NCI-H226 (cell line): ENCODE results near the gene PKN1.

ENCODE experiments used
- DNase-seq: peaks from one replicate; pipeline ENCODE4 v3.0.0-alpha.2; 2015

The PKN1 gene

GRCh38 chr19:14407605-14408484 lies 25.3 kb upstream of the PKN1 start:
- no peak for DNase-seq

GRCh38 chr19:14408491-14409145 lies 24.5 kb upstream of the PKN1 start:
- DNase-seq: no peak

GRCh38 chr19:14409146-14410023 lies 23.7 kb upstream of the PKN1 start:
- DNase-seq: no peak

GRCh38 chr19:14410091-14411051 lies 22.7 kb upstream of the PKN1 start:
- DNase-seq: no peak

- no peak for DNase-seq
Measured at GRCh38 chr19:14411161-14411937, 21.8 kb upstream of the PKN1 start.

DNA sequence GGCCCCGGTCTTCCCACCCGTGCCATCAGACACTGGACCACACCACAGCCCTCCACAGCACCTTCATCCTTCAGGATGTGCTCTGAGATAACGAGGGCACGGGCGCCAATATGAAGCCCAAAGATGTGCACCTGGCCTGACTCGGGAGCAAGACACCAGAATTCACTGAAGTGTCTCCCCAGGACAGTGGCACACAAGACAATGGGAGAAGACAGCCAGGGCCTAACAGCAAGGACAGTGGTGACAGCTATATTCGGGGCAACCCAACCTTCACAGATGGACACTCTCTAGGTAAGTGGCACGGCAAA lies 21.2 kb upstream of the PKN1 start:
- DNase-seq: no peak

GRCh38 chr19:14412324-14412995 lies 20.6 kb upstream of the PKN1 start:
- DNase-seq: no peak

GRCh38 chr19:14412996-14413692 lies 20.0 kb upstream of the PKN1 start:
- no peak for DNase-seq

DNA sequence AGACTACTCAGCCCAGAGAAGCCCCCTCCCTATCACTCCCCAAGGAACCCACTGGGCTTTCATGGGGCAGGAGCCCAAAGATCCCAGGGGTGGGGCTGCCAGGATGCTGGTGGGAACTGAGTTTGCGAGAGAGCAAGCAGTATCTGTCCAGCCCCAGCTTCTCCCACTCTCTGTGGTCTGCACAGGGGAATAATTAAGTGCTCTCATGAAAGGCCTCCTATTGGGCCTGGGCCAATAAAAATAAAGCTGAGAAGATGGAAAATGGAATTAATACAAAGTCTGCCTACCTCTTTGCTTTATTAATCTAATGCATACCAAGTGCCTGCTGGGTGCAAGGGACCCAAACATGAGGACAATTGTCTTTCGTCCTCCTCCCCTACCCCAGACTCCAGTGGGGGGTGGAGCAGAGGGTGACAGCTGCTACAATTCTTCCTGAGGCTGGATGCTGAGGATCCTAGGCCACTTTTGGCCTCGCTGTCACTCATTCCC lies 19.4 kb upstream of the PKN1 start:
- DNase-seq: no peak

DNA sequence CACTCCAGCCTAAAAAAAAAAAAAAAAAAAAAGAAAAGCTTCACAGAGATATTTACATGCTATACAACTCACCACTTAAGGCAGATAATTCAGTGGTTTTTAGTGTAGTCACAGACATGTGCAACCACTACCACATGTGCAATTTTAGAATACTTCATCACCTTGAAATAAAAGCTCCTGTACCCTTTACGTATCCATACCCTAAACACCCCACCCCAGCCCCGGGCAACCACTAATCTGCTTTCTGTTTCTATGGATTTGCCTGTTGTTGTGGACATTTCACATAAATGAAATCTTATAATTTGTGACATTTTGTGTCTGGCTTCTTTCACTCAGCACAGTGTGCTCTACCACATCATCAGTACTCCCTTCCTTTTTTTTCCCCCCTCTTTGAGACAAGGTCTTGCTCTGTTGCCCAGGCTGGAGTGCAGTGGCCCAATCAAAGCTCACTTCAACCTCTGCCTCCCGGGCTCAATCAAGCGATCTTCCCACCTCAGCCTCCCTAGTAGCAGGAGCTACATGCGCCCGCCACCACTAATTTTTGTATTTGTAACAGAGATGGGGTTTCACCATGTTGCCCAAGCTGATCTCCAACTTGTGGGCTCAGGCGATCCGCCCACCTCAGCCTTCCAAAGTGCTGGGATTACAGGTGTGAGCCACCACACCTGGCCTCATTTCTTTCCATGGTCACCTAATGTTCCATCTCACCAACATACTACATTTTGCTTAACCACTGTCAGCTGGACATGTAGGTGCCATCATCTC lies 18.0 kb upstream of the PKN1 start:
- no peak for DNase-seq

- DNase-seq: no peak
Measured at GRCh38 chr19:14416817-14417231, 16.3 kb upstream of the PKN1 start.

DNA sequence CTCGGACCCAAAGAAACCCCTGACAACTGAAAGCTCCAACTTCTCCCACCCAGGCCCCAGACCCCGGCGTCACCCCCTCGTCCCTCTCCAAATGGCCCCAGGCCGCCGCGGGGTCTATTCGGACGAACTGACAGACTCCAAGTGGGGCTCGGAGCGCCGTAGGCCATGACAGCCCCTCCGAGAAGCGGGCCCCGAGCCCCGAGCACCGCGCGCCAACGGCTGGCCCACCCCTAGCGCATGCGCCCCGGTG lies 14.3 kb upstream of the PKN1 start:
- DNase-seq: no peak

DNA sequence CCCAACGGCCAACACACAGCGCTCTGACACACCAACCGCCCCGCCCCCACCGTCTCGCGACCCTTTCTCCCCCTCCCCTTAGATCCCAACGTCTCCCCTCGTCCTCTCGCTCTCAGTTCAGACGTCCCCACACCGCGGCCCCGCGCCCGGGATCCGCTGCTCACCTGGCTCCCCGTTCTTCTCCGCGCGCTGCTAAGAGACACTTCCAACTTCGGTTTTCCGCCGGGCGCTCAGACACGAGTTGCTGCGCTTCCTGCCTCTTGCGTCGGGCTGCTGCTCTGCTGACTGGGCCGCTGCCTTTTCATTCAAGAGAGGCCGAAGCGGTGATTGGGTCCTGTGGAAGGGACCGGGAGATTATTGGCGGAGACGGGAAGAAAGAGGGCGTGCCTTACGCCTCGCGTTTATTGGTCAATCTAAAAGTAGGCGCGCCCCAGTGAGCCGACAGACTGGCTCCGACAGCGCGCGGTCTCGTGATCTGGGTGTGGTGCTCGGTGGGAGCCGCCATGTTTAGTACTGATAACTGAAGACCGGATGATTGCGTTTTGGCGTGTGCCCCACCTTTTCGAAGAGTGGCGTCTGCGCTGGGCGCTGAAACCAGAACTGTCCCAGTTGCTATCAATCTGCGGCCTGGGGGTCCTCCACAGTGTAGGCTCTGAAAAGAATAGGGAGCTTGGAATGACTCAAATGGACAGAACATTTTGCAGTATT lies 13.8 kb upstream of the PKN1 start, which contains the start of gene DDX39A:
Gene DDX39A, minus strand, starts transcription at position 236 of the 708 bp plus-strand sequence. CDS start 6,121 bp downstream, outside the sequence.
- peak; percentile 99 for DNase-seq

GRCh38 chr19:14425696-14426138 lies 7.4 kb upstream of the PKN1 start:
- DNase-seq: peak; percentile 42

GRCh38 chr19:14427461-14427860 lies 5.6 kb upstream of the PKN1 start:
- DNase-seq: no peak

GRCh38 chr19:14428882-14429416 lies 4.2 kb upstream of the PKN1 start:
- DNase-seq: no peak

GRCh38 chr19:14430712-14431111 lies 2.4 kb upstream of the PKN1 start:
- DNase-seq: no peak
